RWPE2 (cell line): ENCODE results near the gene CUEDC2.

Experiments used
- ATAC-seq: fragments of 200-7000 bp; cut with Tn5 transposase; 3 replicates; pipeline ENCODE4 v1.9.1; 2021; ENCODE audit warnings: low read depth
- DNase-seq: peaks from one replicate; pipeline ENCODE4 v3.0.0-alpha.2; 2020; ENCODE audit warnings: low spot score
- H3K27ac ChIP-seq: fragments of 450-650 bp; 2 replicates; pipeline ENCODE4 v1.5.1; 2017; ENCODE audit warnings: mild to moderate bottlenecking; ENCODE audit not compliant: poor library complexity, severe bottlenecking
- H3K27me3 ChIP-seq: fragments of 250-450 bp; sonication (Bioruptor Pico); 2 replicates; pipeline ENCODE4 v1.5.1; 2021; ENCODE audit warnings: mild to moderate bottlenecking, moderate library complexity; ENCODE audit not compliant: insufficient read depth, poor library complexity, severe bottlenecking
- H3K36me3 ChIP-seq: fragments of 250-450 bp; sonication (Bioruptor Pico); 2 replicates; pipeline ENCODE4 v1.5.1; 2020; ENCODE audit warnings: low read depth, mild to moderate bottlenecking, moderate library complexity
- H3K4me1 ChIP-seq: fragments of 250-450 bp; sonication (Bioruptor Pico); 2 replicates; pipeline ENCODE4 v1.5.1; 2021; ENCODE audit warnings: mild to moderate bottlenecking, moderate library complexity; ENCODE audit not compliant: insufficient read depth, poor library complexity, severe bottlenecking
- H3K4me3 ChIP-seq: fragments of 250-450 bp; sonication (Bioruptor Pico); 2 replicates; pipeline ENCODE4 v1.5.1; 2021; ENCODE audit warnings: mild to moderate bottlenecking, moderate library complexity; ENCODE audit not compliant: severe bottlenecking
- H3K9me3 ChIP-seq: fragments of 250-450 bp; sonication (Bioruptor Pico); 2 replicates; pipeline ENCODE4 v1.5.1; 2021; ENCODE audit warnings: mild to moderate bottlenecking, moderate library complexity; ENCODE audit not compliant: severe bottlenecking
- TF ChIP-seq, protein P1 (sequence below): fragments of 450-650 bp; IDR thresholded peaks from one replicate; pipeline ENCODE4 v1.5.1; 2017; ENCODE audit warnings: mild to moderate bottlenecking, moderate library complexity; ENCODE audit not compliant: poor library complexity, severe bottlenecking

The CUEDC2 gene

DNA sequence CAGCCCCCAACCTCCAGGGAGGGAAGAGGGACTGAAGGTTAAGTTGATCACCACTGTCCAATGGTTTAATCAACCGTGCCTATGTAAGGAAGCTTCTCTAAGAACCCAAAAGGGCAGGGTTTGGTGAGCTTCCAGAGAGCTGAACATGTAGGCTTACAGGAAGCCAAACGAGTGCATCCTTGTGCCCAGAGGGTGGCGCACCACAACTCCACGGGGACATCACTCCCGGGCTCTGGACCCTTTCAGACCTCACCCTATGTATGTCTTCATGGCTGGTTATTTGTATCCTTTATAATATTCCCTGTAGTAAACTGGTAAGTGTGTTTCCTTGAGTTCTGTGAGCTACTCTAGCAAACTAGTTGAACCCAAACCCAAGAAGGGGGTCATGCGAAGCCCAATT is 48.3 kb downstream of the CUEDC2 start:
- Histone ChIP-seq H3K4me3 (no peak overlapping the region), H3K36me3 (peaks cover 16% of the 10 kb centered on the region), H3K27me3 (no peaks in the 10 kb centered on the region), H3K9me3 (no peaks in the 10 kb centered on the region), H3K4me1 (no peaks in the 10 kb centered on the region), H3K27ac (no peak overlapping the region)
- DNase-seq, result no peak
- TF ChIP-seq, protein P1, sequence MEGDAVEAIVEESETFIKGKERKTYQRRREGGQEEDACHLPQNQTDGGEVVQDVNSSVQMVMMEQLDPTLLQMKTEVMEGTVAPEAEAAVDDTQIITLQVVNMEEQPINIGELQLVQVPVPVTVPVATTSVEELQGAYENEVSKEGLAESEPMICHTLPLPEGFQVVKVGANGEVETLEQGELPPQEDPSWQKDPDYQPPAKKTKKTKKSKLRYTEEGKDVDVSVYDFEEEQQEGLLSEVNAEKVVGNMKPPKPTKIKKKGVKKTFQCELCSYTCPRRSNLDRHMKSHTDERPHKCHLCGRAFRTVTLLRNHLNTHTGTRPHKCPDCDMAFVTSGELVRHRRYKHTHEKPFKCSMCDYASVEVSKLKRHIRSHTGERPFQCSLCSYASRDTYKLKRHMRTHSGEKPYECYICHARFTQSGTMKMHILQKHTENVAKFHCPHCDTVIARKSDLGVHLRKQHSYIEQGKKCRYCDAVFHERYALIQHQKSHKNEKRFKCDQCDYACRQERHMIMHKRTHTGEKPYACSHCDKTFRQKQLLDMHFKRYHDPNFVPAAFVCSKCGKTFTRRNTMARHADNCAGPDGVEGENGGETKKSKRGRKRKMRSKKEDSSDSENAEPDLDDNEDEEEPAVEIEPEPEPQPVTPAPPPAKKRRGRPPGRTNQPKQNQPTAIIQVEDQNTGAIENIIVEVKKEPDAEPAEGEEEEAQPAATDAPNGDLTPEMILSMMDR, result no peak
- peak; percentile 11; the same call in 1 of the 3 replicates for ATAC-seq

DNA sequence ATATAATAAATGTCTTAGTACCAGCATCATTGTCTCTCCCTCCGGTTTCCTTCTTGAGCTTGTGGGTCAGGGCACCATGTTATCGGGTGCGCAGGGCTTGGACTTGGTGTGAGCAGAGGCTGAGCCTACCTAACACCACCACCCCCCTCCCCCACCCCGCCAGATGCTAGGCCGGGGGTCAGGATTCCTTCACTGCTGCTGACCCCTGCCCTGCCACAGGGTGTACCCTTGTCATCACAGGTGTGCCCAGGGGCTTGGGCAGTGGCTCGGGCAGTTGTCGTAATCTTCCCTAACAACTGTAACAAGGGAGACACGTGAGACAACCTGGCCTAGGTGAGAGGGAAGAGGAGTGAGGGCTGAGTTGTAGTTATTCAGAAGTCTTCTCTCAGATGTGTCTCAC is 49.5 kb downstream of the CUEDC2 start:
- Histone ChIP-seq H3K27ac (no peak overlapping the region), H3K4me3 (no peak overlapping the region), H3K9me3 (no peaks in the 10 kb centered on the region), H3K4me1 (no peaks in the 10 kb centered on the region), H3K27me3 (no peaks in the 10 kb centered on the region), H3K36me3 (peaks cover 25% of the 10 kb centered on the region)
- DNase-seq (no peak), ATAC-seq (no peak)
- TF ChIP-seq, protein P1, result no peak

DNA sequence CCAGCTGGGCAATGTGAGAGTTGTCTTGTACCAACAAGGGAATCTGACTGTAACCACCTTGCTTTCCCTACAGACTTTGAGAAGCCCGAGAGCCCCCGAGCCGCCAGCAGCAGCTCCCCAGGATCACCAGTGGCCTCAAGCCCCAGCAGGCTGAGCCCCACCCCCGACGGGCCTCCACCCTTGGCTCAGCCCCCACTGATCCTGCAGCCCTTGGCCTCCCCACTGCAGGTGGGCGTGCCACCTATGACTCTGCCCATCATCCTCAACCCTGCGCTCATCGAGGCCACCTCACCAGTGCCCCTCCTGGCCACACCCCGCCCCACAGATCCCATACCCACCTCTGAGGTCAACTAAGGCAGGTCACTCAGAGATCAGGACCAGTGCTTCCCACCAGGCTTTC is 50.4 kb downstream of the CUEDC2 start:
- no peak overlapping the region for H3K4me3 ChIP-seq
- no peaks in the 10 kb centered on the region for H3K9me3 ChIP-seq
- H3K36me3 ChIP-seq, result peaks cover 34% of the 10 kb centered on the region
- no peaks in the 10 kb centered on the region for H3K4me1 ChIP-seq
- H3K27me3 ChIP-seq, result no peaks in the 10 kb centered on the region
- no peak overlapping the region for H3K27ac ChIP-seq
- DNase-seq (no peak), ATAC-seq (no peak)
- TF ChIP-seq, protein P1, result no peak

DNA sequence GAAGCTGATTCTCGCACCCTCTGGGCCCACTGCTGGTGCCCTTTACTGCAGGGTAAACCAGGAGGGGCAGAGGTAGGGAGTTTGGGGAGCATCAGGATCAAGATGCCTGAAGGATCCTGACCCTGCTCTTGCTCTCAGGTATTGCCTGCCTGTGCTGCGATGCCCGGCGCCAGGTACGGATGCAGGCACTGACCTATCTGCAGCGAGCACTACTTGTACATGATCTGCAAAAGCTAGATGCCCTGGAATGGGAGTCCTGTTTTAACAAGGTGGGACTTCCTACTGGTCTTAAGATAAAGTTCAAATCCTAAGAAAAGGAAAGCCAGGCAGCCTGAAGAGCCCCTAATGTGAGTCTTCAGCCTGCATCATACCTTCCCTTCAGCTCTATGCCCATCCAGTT is 53.0 kb downstream of the CUEDC2 start:
- Histone ChIP-seq H3K27me3 (no peaks in the 10 kb centered on the region), H3K4me1 (no peaks in the 10 kb centered on the region), H3K27ac (no peak overlapping the region), H3K36me3 (peaks cover 57% of the 10 kb centered on the region), H3K9me3 (no peaks in the 10 kb centered on the region), H3K4me3 (no peak overlapping the region)
- TF ChIP-seq, protein P1, result no peak
- DNase-seq, result no peak
- no peak for ATAC-seq

DNA sequence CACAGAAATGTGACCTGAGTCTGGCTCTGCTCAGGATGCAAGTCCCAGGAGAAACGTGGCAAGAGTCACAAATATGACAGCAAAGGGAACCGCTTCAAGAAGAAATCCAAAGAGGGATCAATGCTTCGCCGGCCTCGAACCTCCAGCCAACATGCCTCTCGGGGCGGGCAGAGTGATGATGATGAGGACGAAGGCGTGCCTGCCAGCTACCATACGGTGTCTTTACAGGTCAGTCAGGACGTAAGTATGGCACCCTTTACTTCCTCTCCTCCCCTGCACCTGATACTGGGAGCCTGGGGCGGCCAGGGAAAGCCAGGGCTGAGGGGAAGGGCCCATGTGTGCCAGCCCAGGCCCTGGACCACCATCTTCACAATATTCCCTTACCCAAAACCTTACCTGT is 55.5 kb downstream of the CUEDC2 start:
- Histone ChIP-seq H3K9me3 (no peaks in the 10 kb centered on the region), H3K36me3 (peaks cover 79% of the 10 kb centered on the region), H3K4me1 (no peaks in the 10 kb centered on the region), H3K4me3 (no peak overlapping the region), H3K27me3 (no peaks in the 10 kb centered on the region), H3K27ac (no peak overlapping the region)
- ATAC-seq (no peak), DNase-seq (no peak)
- TF ChIP-seq, protein P1, result no peak
